Measurements from ENCODE around the gene SRPK2. TPM values are rescaled to one million over a fixed set of nuclear protein-coding genes. Genes with fewer than 3 reads are reported as not detected.

The SRPK2 gene
- total RNA-seq, 1 experiment from 2014 or later, result 50.5 TPM

- Mint-ChIP-seq H3K4me3 (no peak overlapping the region), H3K4me1 (peaks cover 29% of the 10 kb centered on the region), H3K9me3 (peaks cover 7% of the 10 kb centered on the region; the same call in 1 of the 2 replicates), H3K36me3 (no peaks in the 10 kb centered on the region), H3K27ac (no peak overlapping the region), H3K27me3 (ENCODE audit: low read depth) (no peaks in the 10 kb centered on the region)
- TF ChIP-seq ZNF423 (CRISPR knock-in tag; IDR thresholded peaks at IDR 0.05) (no peak), ZNF219 (CRISPR knock-in tag; IDR thresholded peaks at IDR 0.05; ENCODE audit: borderline replicate concordance) (no peak), ZNF671 (CRISPR knock-in tag; IDR thresholded peaks at IDR 0.05) (no peak), ZNF263 (CRISPR knock-in tag; IDR thresholded peaks at IDR 0.05; ENCODE audit: low read depth) (no peak), ATF3 (CRISPR knock-in tag; conservative IDR thresholded peaks at IDR 0.05) (no peak), ZNF317 (CRISPR knock-in tag; IDR thresholded peaks at IDR 0.05; ENCODE audit: borderline replicate concordance, low read depth) (no peak)
- ChIA-PET POLR2A (no interaction called here), CTCF (no interaction called here)
- DNase-seq (ENCODE audit: low spot score), result no peak
- ATAC-seq, result no peak
These were observed 165.8 kb downstream of the SRPK2 start for GRCh38 chr7:105222953-105223352.

GRCh38 chr7:105219771-105220160, 169.0 kb downstream of the SRPK2 start:
- TF ChIP-seq MYBL2 (CRISPR knock-in tag; IDR thresholded peaks at IDR 0.05), result no peak
- Mint-ChIP-seq H3K4me1 (peaks cover 27% of the 10 kb centered on the region), H3K9me3 (no peaks in the 10 kb centered on the region), H3K36me3 (no peaks in the 10 kb centered on the region), H3K27me3 (ENCODE audit: low read depth) (no peaks in the 10 kb centered on the region), H3K4me3 (no peak overlapping the region), H3K27ac (no peak overlapping the region)
- DNase-seq (ENCODE audit: low spot score), result no peak
- no peak for ATAC-seq
- CTCF ChIA-PET, result no interaction called here
- POLR2A ChIA-PET, result no interaction called here

GRCh38 chr7:105218939-105219770, 169.6 kb downstream of the SRPK2 start:
- Mint-ChIP-seq H3K4me3 (no peak overlapping the region), H3K9me3 (no peaks in the 10 kb centered on the region), H3K4me1 (peaks cover 25% of the 10 kb centered on the region), H3K27me3 (ENCODE audit: low read depth) (no peaks in the 10 kb centered on the region), H3K36me3 (no peaks in the 10 kb centered on the region), H3K27ac (no peak overlapping the region)
- ChIA-PET CTCF (no interaction called here), POLR2A (no interaction called here)
- ATAC-seq (no peak), DNase-seq (ENCODE audit: low spot score) (no peak)
- TF ChIP-seq OVOL2 (CRISPR knock-in tag; IDR thresholded peaks at IDR 0.05; ENCODE audit: borderline replicate concordance) (no peak), HMGA2 (CRISPR knock-in tag; IDR thresholded peaks at IDR 0.05) (no peak)

- Mint-ChIP-seq H3K9me3 (no peaks in the 10 kb centered on the region), H3K36me3 (no peaks in the 10 kb centered on the region), H3K4me1 (peaks cover 20% of the 10 kb centered on the region), H3K27me3 (ENCODE audit: low read depth) (no peaks in the 10 kb centered on the region), H3K4me3 (no peak overlapping the region), H3K27ac (no peak overlapping the region)
- ATAC-seq (no peak), DNase-seq (ENCODE audit: low spot score) (no peak)
- POLR2A ChIA-PET, result no interaction called here
- CTCF ChIA-PET, result no interaction called here
- TF ChIP-seq OVOL2 (CRISPR knock-in tag; IDR thresholded peaks at IDR 0.05; ENCODE audit: borderline replicate concordance) (no peak), TCF7 (CRISPR knock-in tag; IDR thresholded peaks at IDR 0.05; ENCODE audit: low read depth) (no peak), ZNF416 (CRISPR knock-in tag; IDR thresholded peaks at IDR 0.05) (no peak), STAT6 (CRISPR knock-in tag; conservative IDR thresholded peaks at IDR 0.05; ENCODE audit: low read depth) (no peak), ZNF512 (CRISPR knock-in tag; IDR thresholded peaks at IDR 0.05; ENCODE audit: borderline replicate concordance) (no peak), NR2C2 (CRISPR knock-in tag; IDR thresholded peaks at IDR 0.05) (no peak), MXD4 (CRISPR knock-in tag; IDR thresholded peaks at IDR 0.05; ENCODE audit: borderline replicate concordance) (no peak), CDX4 (CRISPR knock-in tag; IDR thresholded peaks at IDR 0.05; ENCODE audit: borderline replicate concordance) (no peak), AFF4 (CRISPR knock-in tag; IDR thresholded peaks at IDR 0.05; ENCODE audit: borderline replicate concordance) (no peak)
These were observed 170.5 kb downstream of the SRPK2 start for GRCh38 chr7:105218215-105218614.
